Measurements from ENCODE around the gene C1QTNF7. TPM values are rescaled to one million over a fixed set of nuclear protein-coding genes. Genes with fewer than 3 reads are reported as not detected.

The C1QTNF7 gene
- total RNA-seq, 1 experiment from 2014 or later, result not detected

- in situ Hi-C loops (cut with HindIII; ENCODE audit: low pct_unique_long_range_greater_than_20kb, low sequenced_read_pairs) (no loop called here), intact Hi-C loops (cut with micrococcal nuclease; ENCODE audit: unreplicated experiment) (no loop called here)
- Histone ChIP-seq H3K27me3 (ENCODE audit: control insufficient read depth, insufficient read depth, low read length) (no peaks in the 10 kb centered on the region), H3K9me3 (ENCODE audit: control insufficient read depth, insufficient read depth, low read depth, low read length) (no peaks in the 10 kb centered on the region), H3K4me1 (ENCODE audit: control insufficient read depth, insufficient read depth, low read length) (no peaks in the 10 kb centered on the region), H3K36me3 (ENCODE audit: control insufficient read depth, insufficient read depth, low read length) (no peaks in the 10 kb centered on the region), H3K4me3 (ENCODE audit: low read depth in 2 of 2, low read length in 2 of 2) (no peak overlapping the region), H3K27ac (ENCODE audit: low read length) (no peak overlapping the region)
- TF ChIP-seq POLR2AphosphoS5 (IDR thresholded peaks at IDR 0.05; ENCODE audit: low read depth, low read length) (no peak), CTCF (IDR thresholded peaks at IDR 0.05) (no peak), SIN3A (IDR thresholded peaks at IDR 0.05; ENCODE audit: borderline replicate concordance, insufficient read depth, low read depth, low read length) (no peak), TCF7L2 (IDR thresholded peaks at IDR 0.05; ENCODE audit: low read depth, low read length) (no peak)
- POLR2A ChIA-PET, result interaction anchor here (0.6 kb wide), 1 partner anchor 296 kb away, joined by 3 read pairs; the partner anchor contains the start of gene FAM200B
- no TSS peak for BruUV-seq (replicated peaks)
- no peak for ATAC-seq
- CTCF ChIA-PET, result no interaction called here
- no peak for DNase-seq (ENCODE audit: low read depth, low spot score)
Observed at GRCh38 chr4:15385928-15386327, 41.9 kb upstream of the C1QTNF7 start.

- H3K27ac ChIP-seq (ENCODE audit: low read length), result no peak overlapping the region
- ATAC-seq (no peak), DNase-seq (ENCODE audit: low read depth, low spot score) (no peak)
- no peaks in the 10 kb centered on the region for H3K36me3 ChIP-seq (ENCODE audit: control insufficient read depth, insufficient read depth, low read length)
- no peak overlapping the region for H3K4me3 ChIP-seq (ENCODE audit: low read depth in 2 of 2, low read length in 2 of 2)
- H3K9me3 ChIP-seq (ENCODE audit: control insufficient read depth, insufficient read depth, low read depth, low read length), result no peaks in the 10 kb centered on the region
- TF ChIP-seq CTCF (IDR thresholded peaks at IDR 0.05) (no peak), POLR2AphosphoS5 (IDR thresholded peaks at IDR 0.05; ENCODE audit: low read depth, low read length) (no peak)
- ChIA-PET POLR2A (interaction anchor here (0.7 kb wide), 1 partner anchor 320 kb away, joined by 3 read pairs; no protein-coding TSS in a partner anchor), CTCF (no interaction called here)
- H3K27me3 ChIP-seq (ENCODE audit: control insufficient read depth, insufficient read depth, low read length), result no peaks in the 10 kb centered on the region
- intact Hi-C loops (cut with micrococcal nuclease; ENCODE audit: unreplicated experiment) (loop anchor here (10.0 kb wide), 1 partner anchor 156 kb away; no protein-coding TSS in a partner anchor), in situ Hi-C loops (cut with HindIII; ENCODE audit: low pct_unique_long_range_greater_than_20kb, low sequenced_read_pairs) (no loop called here)
- no peaks in the 10 kb centered on the region for H3K4me1 ChIP-seq (ENCODE audit: control insufficient read depth, insufficient read depth, low read length)
- no TSS peak for BruUV-seq (replicated peaks)
Observed at GRCh38 chr4:15390494-15390893, 37.3 kb upstream of the C1QTNF7 start.

- no peak for ATAC-seq
- BruUV-seq (replicated peaks), result no TSS peak
Observed at GRCh38 chr4:15392053-15392805, 35.6 kb upstream of the C1QTNF7 start.

More at GRCh38 chr4:15392053-15392805, 35.6 kb upstream of the C1QTNF7 start:
- H3K36me3 ChIP-seq (ENCODE audit: control insufficient read depth, insufficient read depth, low read length), result no peaks in the 10 kb centered on the region
- TF ChIP-seq TCF7L2 (IDR thresholded peaks at IDR 0.05; ENCODE audit: low read depth, low read length), result no peak
- TF ChIP-seq REST (IDR thresholded peaks at IDR 0.05; ENCODE audit: insufficient read depth in 1 of 2, low read depth in 2 of 2, low read length in 1 of 2), result no peak
- TF ChIP-seq SIN3A (IDR thresholded peaks at IDR 0.05; ENCODE audit: borderline replicate concordance, insufficient read depth, low read depth, low read length), result no peak
- TF ChIP-seq CTCF (IDR thresholded peaks at IDR 0.05), result no peak
- TF ChIP-seq POLR2AphosphoS5 (IDR thresholded peaks at IDR 0.05; ENCODE audit: low read depth, low read length), result no peak
- no peak overlapping the region for H3K4me3 ChIP-seq (ENCODE audit: low read depth in 2 of 2, low read length in 2 of 2)
- CTCF ChIA-PET, result no interaction called here
- no peak overlapping the region for H3K27ac ChIP-seq (ENCODE audit: low read length)
- POLR2A ChIA-PET, result no interaction called here
- intact Hi-C loops (cut with micrococcal nuclease; ENCODE audit: unreplicated experiment) (loop anchor here (10.0 kb wide), 1 partner anchor 157 kb away; no protein-coding TSS in a partner anchor), in situ Hi-C loops (cut with HindIII; ENCODE audit: low pct_unique_long_range_greater_than_20kb, low sequenced_read_pairs) (no loop called here)
- H3K27me3 ChIP-seq (ENCODE audit: control insufficient read depth, insufficient read depth, low read length), result no peaks in the 10 kb centered on the region
- H3K4me1 ChIP-seq (ENCODE audit: control insufficient read depth, insufficient read depth, low read length), result no peaks in the 10 kb centered on the region
- no peak for DNase-seq (ENCODE audit: low read depth, low spot score)
- no peaks in the 10 kb centered on the region for H3K9me3 ChIP-seq (ENCODE audit: control insufficient read depth, insufficient read depth, low read depth, low read length)
